Glomerular visceral epithelial cell (primary cell): ENCODE data around the gene PDE4B.
"Not testable (repeated sequence)": the region's sequence is repeated elsewhere in the genome, so short reads cannot be mapped to it uniquely, and the experiment has no call there.

Experiments used
- DNase-seq: peaks from one replicate; pipeline ENCODE4 v3.0.0-alpha.2; 2016; ENCODE audit errors: extremely low spot score

PDE4B gene

DNA sequence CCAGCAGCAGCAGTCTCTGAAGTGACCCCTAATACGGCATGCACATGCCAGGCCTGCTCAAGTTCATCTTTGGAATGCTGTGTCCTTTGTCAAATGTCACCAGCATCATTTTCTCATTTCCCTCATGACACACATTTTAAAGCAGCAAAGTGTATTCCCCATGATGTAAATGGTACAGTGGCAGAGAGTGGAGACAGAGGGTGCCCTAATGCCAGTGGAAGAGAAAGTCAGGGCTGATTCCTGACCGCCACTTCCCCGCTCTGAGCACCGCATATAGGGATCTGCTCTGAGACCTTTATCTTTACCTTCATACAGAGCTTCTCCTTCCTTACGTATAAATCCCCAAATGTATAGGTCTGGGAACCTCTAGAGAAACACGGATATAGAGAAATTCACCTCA, 518.9 kb downstream of the PDE4B start:
- DNase-seq = no peak

- no peak for DNase-seq
Measured at GRCh38 chr1:66312271-66312990, 519.7 kb downstream of the PDE4B start.

DNA sequence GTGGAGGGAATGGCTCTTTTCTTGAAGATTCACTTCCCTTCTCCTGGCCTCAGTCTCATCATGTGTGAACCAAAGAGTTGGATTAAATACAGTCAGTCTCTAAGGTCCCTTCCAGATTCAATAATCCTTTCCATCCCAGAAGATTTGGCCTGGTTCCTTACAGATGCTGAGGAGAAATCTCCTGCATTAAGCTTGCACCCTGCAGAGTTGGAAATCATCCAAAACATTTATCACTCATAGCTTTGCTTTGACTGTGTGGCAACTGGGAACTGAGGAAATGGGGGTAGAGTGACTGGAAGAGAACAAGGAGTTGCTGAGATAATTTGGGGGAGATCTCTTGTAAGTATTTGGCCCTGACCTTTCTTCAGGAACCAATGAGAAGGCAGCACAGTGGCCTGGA, 520.7 kb downstream of the PDE4B start:
- DNase-seq = no peak

DNA sequence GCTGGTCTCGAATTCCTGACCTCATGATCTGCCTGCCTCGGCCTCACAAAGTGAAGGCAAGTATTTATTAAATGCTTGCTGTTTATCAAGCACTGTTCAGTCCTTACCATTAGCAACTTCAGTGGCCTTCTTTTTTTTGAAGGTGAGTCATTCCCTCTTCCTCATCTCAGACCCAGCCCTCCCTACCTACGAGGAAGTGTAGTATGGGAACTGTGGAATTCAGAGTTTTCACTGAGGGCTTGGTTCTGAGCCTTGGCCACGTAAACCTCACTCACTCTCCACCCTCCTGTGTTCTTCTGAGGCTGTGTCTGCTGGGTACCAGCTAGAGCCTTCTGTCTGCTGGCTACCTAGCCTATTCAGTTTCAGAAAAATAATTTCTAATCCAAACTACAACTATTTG, 523.0 kb downstream of the PDE4B start:
- DNase-seq = peak; percentile 40

- no peak for DNase-seq
Measured at GRCh38 chr1:66316464-66317247, 524.0 kb downstream of the PDE4B start.

DNA sequence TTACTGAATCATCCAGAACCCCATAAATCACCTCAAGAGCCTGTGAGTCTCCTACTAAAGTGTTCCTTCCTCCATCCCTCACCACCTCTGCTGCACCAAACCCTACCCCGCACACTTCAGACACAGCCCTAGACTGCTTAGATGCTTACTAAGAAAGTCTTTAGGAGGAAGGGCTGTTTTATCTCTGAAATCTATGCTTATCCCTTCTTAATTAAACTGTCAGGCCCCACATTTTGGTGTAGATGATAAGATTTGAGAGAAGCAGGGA, 524.5 kb downstream of the PDE4B start:
- no peak for DNase-seq

DNA sequence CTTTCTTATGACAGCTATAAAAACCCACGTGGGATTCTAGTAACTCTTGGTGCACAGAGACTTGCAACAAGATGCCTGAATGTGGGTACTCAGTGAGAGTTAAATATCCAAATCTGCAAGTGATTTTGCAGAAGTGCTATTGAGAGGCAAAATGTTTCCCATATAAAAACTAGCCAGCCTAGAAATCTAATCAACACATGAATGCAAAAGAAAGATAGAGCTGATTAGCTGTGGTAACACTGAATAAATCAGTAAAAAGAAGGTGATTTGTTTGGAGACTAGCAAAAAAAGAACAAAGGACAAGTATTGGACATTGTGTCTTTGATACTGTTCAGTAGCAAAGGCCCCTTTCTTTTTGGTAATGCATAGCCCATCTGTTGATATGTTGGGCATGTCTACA, 527.5 kb downstream of the PDE4B start:
- DNase-seq = no peak

- not testable (repeated sequence) for DNase-seq
Measured at GRCh38 chr1:66322462-66322861, 529.8 kb downstream of the PDE4B start.

GRCh38 chr1:66323958-66324625, 531.4 kb downstream of the PDE4B start:
- DNase-seq = no peak

DNA sequence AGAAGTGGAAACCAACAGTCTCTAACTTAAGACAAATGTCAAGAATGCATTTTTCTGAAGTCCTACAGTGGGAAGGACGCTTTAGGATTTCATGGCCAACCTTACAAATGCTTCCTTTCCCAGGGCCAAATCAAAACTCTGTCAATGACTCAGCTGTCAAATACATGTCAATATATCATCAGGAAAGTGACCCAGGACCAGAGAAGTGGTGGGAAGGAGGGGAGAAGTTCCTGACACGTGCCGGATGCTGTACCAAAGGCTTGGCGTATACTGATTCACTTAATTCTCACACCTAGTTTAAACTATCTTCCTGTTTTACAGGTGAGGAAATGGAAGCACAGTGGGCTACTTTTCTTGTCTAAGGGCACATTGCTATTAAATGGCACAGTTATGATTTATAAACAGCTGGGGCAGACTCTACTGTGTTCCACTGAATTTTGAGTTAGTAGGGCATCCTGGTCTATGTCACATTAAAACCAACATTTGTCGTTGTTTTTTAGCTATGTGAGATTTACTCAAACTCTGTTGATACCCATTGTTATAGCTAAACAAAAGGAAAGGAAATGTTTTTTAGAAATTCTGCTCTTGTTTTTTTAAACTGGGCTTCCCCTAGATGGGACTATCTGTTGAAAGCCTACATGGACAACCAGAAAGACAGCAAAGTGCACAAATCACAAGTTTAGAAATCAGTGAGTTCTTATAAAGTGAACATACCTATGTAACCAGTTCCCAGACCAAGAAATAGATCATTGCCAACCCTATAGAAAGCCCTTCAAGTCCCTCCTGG, 533.1 kb downstream of the PDE4B start:
- DNase-seq = no peak

DNA sequence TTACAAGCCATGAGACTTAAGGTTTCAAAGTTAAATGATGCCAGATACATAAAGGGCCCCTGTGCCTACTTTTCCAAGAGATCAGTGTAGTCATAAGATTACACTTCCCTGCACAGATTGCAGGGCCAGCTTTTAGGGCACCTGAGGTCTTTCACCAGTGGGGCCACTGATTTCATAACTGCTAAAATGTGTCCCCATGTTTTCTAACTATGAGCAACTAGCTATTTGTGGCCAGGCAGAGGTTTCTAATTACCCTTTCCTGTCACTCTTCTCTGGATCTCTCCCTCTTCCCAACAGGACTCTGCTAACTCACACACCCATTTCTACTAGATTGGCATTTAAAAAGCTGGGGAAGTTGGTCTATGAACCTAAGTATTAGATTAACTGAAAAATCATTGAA, 534.2 kb downstream of the PDE4B start:
- DNase-seq = no peak

- DNase-seq = no peak
Measured at GRCh38 chr1:66327588-66327987, 534.9 kb downstream of the PDE4B start.

DNA sequence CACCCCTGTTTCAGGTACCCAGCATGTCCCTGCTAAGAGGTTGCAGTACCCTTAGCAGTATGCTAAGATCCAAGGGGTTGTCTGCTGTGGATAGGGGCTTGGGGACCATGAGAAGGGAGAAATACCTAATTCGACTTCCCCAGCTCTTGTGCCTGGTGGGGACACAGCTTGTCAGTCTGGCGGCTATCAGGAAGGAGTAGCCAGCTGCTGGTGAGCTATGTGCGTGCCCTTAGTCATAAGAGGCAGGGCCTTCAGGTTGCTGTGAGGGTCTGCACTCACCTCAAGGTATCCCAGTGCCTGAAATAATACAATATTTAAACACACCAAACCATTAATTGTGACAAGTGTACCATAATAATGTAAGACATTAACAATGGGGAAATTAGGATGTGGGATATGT, 536.2 kb downstream of the PDE4B start:
- no peak for DNase-seq

GRCh38 chr1:66330722-66331141, 538.0 kb downstream of the PDE4B start:
- peak; percentile 13 for DNase-seq

DNA sequence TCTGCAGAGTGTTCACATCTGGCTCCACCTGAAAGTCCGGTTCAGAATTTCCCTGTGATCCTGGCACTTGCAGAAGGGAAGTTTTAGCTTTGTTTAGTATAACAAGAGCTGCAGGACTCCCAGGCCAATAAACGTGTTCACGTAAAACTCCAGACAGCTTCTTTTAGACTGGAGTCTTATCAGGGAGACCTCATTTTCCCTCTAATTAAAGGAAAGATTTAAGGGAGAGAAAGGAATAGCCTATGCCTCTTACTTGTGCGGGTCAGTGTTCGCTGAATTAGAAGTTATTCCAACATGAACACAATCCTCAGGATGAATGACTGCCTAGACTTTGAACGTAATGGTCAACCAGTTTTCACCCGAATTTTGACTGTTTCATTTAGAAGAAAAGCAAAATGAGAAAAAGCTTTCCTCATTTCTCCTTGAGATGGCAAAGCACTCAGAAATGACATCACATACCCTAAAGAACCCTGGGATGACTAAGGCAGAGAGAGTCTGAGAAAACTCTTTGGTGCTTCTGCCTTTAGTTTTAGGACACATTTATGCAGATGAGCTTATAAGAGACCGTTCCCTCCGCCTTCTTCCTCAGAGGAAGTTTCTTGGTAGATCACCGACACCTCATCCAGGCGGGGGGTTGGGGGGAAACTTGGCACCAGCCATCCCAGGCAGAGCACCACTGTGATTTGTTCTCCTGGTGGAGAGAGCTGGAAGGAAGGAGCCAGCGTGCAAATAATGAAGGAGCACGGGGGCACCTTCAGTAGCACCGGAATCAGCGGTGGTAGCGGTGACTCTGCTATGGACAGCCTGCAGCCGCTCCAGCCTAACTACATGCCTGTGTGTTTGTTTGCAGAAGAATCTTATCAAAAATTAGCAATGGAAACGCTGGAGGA, 539.2 kb downstream of the PDE4B start:
- peak; percentile 71 for DNase-seq

- no peak for DNase-seq
Measured at GRCh38 chr1:66332548-66332901, 539.8 kb downstream of the PDE4B start.

DNA sequence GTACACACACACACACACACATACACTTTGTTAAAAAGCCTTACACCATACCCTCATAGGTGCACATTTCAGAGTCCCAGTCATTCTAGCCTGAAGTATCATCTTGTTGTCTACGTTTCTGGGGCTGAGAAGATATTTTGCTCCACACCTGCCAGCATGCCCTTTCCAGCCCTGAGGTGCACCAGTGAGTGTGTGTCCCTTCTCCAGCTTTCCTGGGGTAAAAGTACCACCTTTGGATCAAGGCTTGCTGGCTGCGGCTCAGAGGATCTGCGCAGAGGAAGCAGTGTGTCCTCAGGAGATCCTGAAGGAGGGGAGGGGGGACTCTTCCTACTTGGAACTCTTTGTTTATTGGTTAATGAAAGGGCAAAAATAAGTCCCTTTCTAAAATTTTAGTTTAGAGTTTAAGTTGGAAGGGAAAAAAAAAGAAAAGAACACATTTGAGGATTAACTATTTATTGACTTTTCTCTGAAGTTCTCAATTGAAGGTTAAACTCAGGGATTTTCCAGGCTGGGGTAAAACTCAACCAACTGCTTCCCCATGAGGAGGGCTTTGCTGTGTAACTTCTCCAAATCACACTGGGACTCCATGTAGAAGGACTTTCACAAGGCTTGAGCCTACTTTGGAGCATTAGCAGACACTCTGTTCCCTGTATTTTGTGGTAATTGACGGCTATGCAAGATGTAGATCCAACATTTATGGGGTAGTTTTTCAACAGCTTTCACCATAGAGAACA, 540.9 kb downstream of the PDE4B start:
- no peak for DNase-seq

DNA sequence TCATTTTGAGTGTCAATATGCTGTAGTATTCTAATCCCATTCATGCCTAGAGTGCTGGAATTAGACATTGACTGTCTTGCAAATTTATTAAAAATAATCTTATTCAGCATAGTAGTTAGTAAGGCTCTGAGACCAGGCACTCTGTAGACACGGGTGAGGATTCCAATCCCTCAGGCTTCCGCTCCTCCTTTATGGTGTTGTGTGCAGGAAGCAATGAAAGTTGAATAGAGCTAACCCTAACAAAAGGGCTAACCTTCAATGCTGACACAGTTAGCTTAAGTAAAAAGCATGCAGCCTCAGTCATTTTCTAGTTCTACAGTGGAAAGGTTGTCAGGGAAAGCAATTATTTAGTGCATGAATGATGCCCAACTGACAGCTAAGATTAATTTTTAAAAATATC, 541.6 kb downstream of the PDE4B start:
- no peak for DNase-seq

DNA sequence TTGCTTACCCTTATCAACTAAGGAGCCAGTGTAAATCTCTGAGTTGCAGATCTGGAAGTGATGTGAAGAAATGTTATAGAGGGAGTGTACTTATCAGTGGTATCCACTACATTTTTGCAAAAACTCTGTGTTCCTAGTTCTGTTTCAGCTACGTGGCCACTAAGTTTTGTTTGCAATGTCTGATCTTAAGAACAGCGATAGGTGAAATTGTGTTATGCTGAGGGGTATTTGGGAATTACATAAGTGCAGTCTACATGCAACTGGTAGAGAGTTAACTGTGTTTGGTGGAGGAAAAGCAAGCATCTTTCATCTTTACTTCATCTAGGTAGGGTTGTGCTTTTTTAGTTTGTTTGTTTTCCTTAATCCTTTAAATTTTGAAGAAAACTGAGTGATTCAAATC, 542.4 kb downstream of the PDE4B start:
- no peak for DNase-seq

DNA sequence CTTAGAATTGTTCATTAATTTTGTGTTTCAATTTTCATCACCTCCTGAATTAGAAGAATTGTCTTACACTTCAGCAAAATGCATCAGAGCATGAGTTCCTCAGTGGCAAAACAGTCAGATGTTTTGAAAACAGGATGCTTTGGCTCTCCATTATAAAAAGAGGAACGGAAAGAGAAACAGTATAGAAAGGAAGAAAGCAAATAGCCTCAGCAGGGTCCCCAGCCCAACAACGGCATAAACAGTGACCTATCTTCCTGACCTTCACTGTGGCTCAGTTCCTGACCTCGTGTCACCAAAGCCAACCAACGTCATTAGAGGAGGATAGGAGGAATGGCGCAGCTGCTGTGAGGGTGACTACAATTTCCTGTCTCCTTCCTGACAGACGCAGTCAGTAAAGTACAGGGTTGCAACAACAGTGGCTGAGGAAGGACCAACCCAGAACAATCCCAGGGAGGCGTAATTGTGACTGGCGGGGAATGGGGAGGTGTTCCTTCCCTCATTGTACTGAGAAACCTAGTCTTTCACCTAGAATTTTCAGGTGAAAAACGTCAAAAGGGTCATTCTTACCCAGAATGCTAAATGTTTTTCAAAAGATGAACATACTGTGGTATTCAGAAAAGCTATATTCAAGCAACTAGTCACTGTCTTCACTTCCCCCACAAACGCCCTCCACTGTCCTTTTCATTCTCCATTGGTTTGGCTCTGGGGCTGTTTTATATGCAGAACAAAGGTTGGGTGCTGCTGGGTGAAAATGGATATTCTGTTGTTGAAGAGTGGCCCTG, 543.4 kb downstream of the PDE4B start:
- DNase-seq = no peak
